SK-N-SH (cell line): Measurements from ENCODE around the gene TACSTD2. TPM values are rescaled to one million over a fixed set of nuclear protein-coding genes. Genes with fewer than 3 reads are reported as not detected.

Experiments
- CHD2 ChIP-seq: fragments of 150-350 bp; IDR thresholded peaks from 2 replicates; pipeline ENCODE4 v1.6.1; 2018; ENCODE audit warnings: low read length; ENCODE audit not compliant: partially characterized antibody
- EP300 ChIP-seq, 2 experiments: IDR thresholded peaks; 2 replicates each; pipeline versions ENCODE4 v1.4.0 to v1.6.1; 2012; ENCODE audit warnings: borderline replicate concordance in 1 of 2, low read depth in 1 of 2, low read length in 1 of 2
- GABPA ChIP-seq: IDR thresholded peaks from 2 replicates; pipeline ENCODE4 v1.4.0; 2012; ENCODE audit warnings: low read depth, mild to moderate bottlenecking
- GATA2 ChIP-seq: sonication (generic); formaldehyde crosslinking; IDR thresholded peaks from 2 replicates; pipeline ENCODE4 v1.5.0; 2020; ENCODE audit warnings: mild to moderate bottlenecking, missing genetic modification reagents
- IRF3 ChIP-seq: fragments of 150-350 bp; IDR thresholded peaks from 2 replicates; pipeline ENCODE4 v1.6.1; 2016; ENCODE audit warnings: mild to moderate bottlenecking, low read depth, low read length
- MAX ChIP-seq: IDR thresholded peaks from 2 replicates; pipeline ENCODE4 v1.4.0; 2012; ENCODE audit warnings: low read depth
- NFIC ChIP-seq: IDR thresholded peaks from 2 replicates; pipeline ENCODE4 v1.4.0; 2012; ENCODE audit warnings: borderline replicate concordance
- NRF1 ChIP-seq: IDR thresholded peaks from 2 replicates; pipeline ENCODE4 v1.6.1; 2012; ENCODE audit warnings: low read depth, mild to moderate bottlenecking, low read length
- POLR2AphosphoS5 ChIP-seq: IDR thresholded peaks from 2 replicates; pipeline ENCODE4 v1.6.1; 2012; ENCODE audit warnings: low read depth, low read length
- REST ChIP-seq: IDR thresholded peaks from 2 replicates; pipeline ENCODE4 v1.6.1; 2012; ENCODE audit warnings: mild to moderate bottlenecking, low read depth, low read length, moderate library complexity
- SMC3 ChIP-seq: IDR thresholded peaks from 2 replicates; pipeline ENCODE4 v1.6.1; 2012; ENCODE audit warnings: low read depth, low read length, improper control_type of control experiment
- TEAD4 ChIP-seq: IDR thresholded peaks from 2 replicates; pipeline ENCODE4 v1.4.0; 2012; ENCODE audit warnings: mild to moderate bottlenecking, borderline replicate concordance; ENCODE audit not compliant: insufficient read depth
- USF1 ChIP-seq: IDR thresholded peaks from 2 replicates; pipeline ENCODE4 v1.4.0; 2012; ENCODE audit warnings: low read depth, borderline replicate concordance
- USF2 ChIP-seq: fragments of 150-350 bp; IDR thresholded peaks from 2 replicates; pipeline ENCODE4 v1.6.1; 2017; ENCODE audit warnings: antibody characterized with exemption, low read length, low read depth, borderline replicate concordance
- YY1 ChIP-seq: IDR thresholded peaks from 2 replicates; pipeline ENCODE4 v1.4.0; 2012; ENCODE audit warnings: low read depth, mild to moderate bottlenecking
- polyA plus RNA-seq, 3 experiments: library from polyadenylated mRNA; depleted of rRNA; stranded (reverse); fragments of >200 nt; gene quantifications; 2 replicates each; pipeline ENCODE4 v1.2.3, GENCODE V29; 2012

Gene TACSTD2
- polyA plus RNA-seq, 1 of the 3 experiments (the other 2 are of a cell fraction) = 0.02 TPM

- no peak for TF ChIP-seq USF1
- TF ChIP-seq IRF3 = no peak
- TF ChIP-seq USF2 = no peak
- peak; percentile 98 for TF ChIP-seq TEAD4
- no peak for TF ChIP-seq YY1
- TF ChIP-seq POLR2AphosphoS5 = peak; percentile 67; the same call in 1 of the 2 replicates
- TF ChIP-seq SMC3 = no peak
- TF ChIP-seq CHD2 = no peak
- peak; percentile 84 for TF ChIP-seq MAX
- peak; percentile 98 for TF ChIP-seq NFIC
- TF ChIP-seq EP300 (IDR thresholded peaks at IDR 0.05; ENCODE audit: borderline replicate concordance in 1 of 2, low read depth in 1 of 2, low read length in 1 of 2) = peak in 1 of 2 experiments; percentile 90; a peak in 3 of 4 replicates
- TF ChIP-seq NRF1 = no peak
- no peak for TF ChIP-seq GATA2 (CRISPR knock-in tag)
- TF ChIP-seq GABPA = no peak
- peak; percentile 48; the same call in 1 of the 2 replicates for TF ChIP-seq REST
These were observed 15.6 kb upstream of the TACSTD2 start (continued) for GRCh38 chr1:58592522-58593134.
